Nephron progenitor cell (in vitro differentiated cells): ENCODE data around the gene KLC1.

Experiments
- DNase-seq: peaks from one replicate; pipeline ENCODE4 v3.0.0; 2021
- H3K27ac Mint-ChIP-seq: 2 replicates; pipeline ENCODE4 v1.8.0; 2021; ENCODE audit warnings: mild to moderate bottlenecking, moderate library complexity, mixed read lengths
- H3K27me3 Mint-ChIP-seq: 2 replicates; pipeline ENCODE4 v1.8.0; 2021; ENCODE audit warnings: mild to moderate bottlenecking, low read depth, mixed read lengths; ENCODE audit not compliant: poor library complexity
- H3K36me3 Mint-ChIP-seq: 2 replicates; pipeline ENCODE4 v1.8.0; 2021; ENCODE audit warnings: low read depth, mixed read lengths
- H3K4me1 Mint-ChIP-seq: 2 replicates; pipeline ENCODE4 v1.8.0; 2021; ENCODE audit warnings: mixed read lengths
- H3K4me3 Mint-ChIP-seq: 2 replicates; pipeline ENCODE4 v1.8.0; 2021; ENCODE audit warnings: mild to moderate bottlenecking, moderate library complexity, mixed read lengths
- H3K9me3 Mint-ChIP-seq: 2 replicates; pipeline ENCODE4 v1.8.0; 2021; ENCODE audit warnings: mild to moderate bottlenecking, moderate library complexity, mixed read lengths
- CTCF ChIP-seq: fragments of 200-600 bp; sonication (generic); IDR thresholded peaks from 2 replicates; pipeline ENCODE4 v1.5.0; 2021; ENCODE audit warnings: antibody characterized with exemption

KLC1 gene

GRCh38 chr14:103745424-103745823 is 116.4 kb downstream of the KLC1 start:
- no peak for TF ChIP-seq CTCF
- peaks cover 12% of the 10 kb centered on the region for H3K27me3 Mint-ChIP-seq
- no peak for DNase-seq

GRCh38 chr14:103746701-103747100 is 117.7 kb downstream of the KLC1 start:
- Mint-ChIP-seq H3K36me3 (peaks cover 5% of the 10 kb centered on the region), H3K9me3 (no peaks in the 10 kb centered on the region), H3K4me1 (no peaks in the 10 kb centered on the region), H3K4me3 (no peak overlapping the region), H3K27ac (no peak overlapping the region), H3K27me3 (peaks cover 14% of the 10 kb centered on the region)
- no peak for TF ChIP-seq CTCF
- no peak for DNase-seq

More at GRCh38 chr14:103745424-103745823, 116.4 kb downstream of the KLC1 start:
- Mint-ChIP-seq H3K4me3 (no peak overlapping the region), H3K4me1 (no peaks in the 10 kb centered on the region), H3K36me3 (peaks cover 15% of the 10 kb centered on the region), H3K9me3 (no peaks in the 10 kb centered on the region), H3K27ac (no peak overlapping the region)

- no peak for TF ChIP-seq CTCF
- H3K36me3 Mint-ChIP-seq, result peaks cover 4% of the 10 kb centered on the region
- no peak overlapping the region for H3K27ac Mint-ChIP-seq
- no peak overlapping the region for H3K4me3 Mint-ChIP-seq
- no peak for DNase-seq
- H3K4me1 Mint-ChIP-seq, result no peaks in the 10 kb centered on the region
- H3K27me3 Mint-ChIP-seq, result peaks cover 14% of the 10 kb centered on the region
- no peaks in the 10 kb centered on the region for H3K9me3 Mint-ChIP-seq
These were observed 119.5 kb downstream of the KLC1 start for GRCh38 chr14:103748534-103748857.

GRCh38 chr14:103749452-103749851 is 120.4 kb downstream of the KLC1 start:
- Mint-ChIP-seq H3K27ac (no peak overlapping the region), H3K4me3 (no peak overlapping the region), H3K9me3 (no peaks in the 10 kb centered on the region), H3K4me1 (no peaks in the 10 kb centered on the region), H3K27me3 (peaks cover 9% of the 10 kb centered on the region), H3K36me3 (peaks cover 4% of the 10 kb centered on the region)
- TF ChIP-seq CTCF, result no peak
- DNase-seq, result no peak

GRCh38 chr14:103749860-103750259 is 120.8 kb downstream of the KLC1 start:
- Mint-ChIP-seq H3K9me3 (no peaks in the 10 kb centered on the region), H3K27me3 (peaks cover 9% of the 10 kb centered on the region), H3K27ac (no peak overlapping the region), H3K4me1 (no peaks in the 10 kb centered on the region), H3K36me3 (peaks cover 4% of the 10 kb centered on the region), H3K4me3 (no peak overlapping the region)
- TF ChIP-seq CTCF, result no peak
- no peak for DNase-seq
